Skeletal muscle satellite cell (primary cell): ENCODE measurements around the gene TSPAN19. TPM values are rescaled to one million over a fixed set of nuclear protein-coding genes. Genes with fewer than 3 reads are reported as not detected.

Source experiments
- H3K27me3 ChIP-seq: 2 replicates; pipeline ENCODE4 v1.7.0; 2013; ENCODE audit warnings: low read length; ENCODE audit not compliant: control insufficient read depth, insufficient read depth
- H3K36me3 ChIP-seq: 2 replicates; pipeline ENCODE4 v1.7.0; 2013; ENCODE audit warnings: mild to moderate bottlenecking, control low read depth, low read length; ENCODE audit not compliant: insufficient read depth
- H3K4me1 ChIP-seq: 2 replicates; pipeline ENCODE4 v1.7.0; 2013; ENCODE audit warnings: low read length; ENCODE audit not compliant: control insufficient read depth, insufficient read depth
- H3K4me2 ChIP-seq: 2 replicates; pipeline ENCODE4 v1.7.0; 2013; ENCODE audit warnings: mild to moderate bottlenecking, low read length
- H3K4me3 ChIP-seq: 2 replicates; pipeline ENCODE4 v1.7.0; 2013; ENCODE audit warnings: low read length
- H3K9ac ChIP-seq: 2 replicates; pipeline ENCODE4 v1.7.0; 2013; ENCODE audit warnings: mild to moderate bottlenecking, low read depth, low read length, moderate library complexity
- H3K9me3 ChIP-seq: replicated peaks from 2 replicates; pipeline ENCODE4 v1.7.0; 2013; ENCODE audit warnings: mild to moderate bottlenecking, control low read depth, low read length
- total RNA-seq: library from RNA; depleted of rRNA; stranded (reverse); fragments of >200 nt; gene quantifications from 2 replicates; pipeline ENCODE4 v1.2.3, GENCODE V29; 2012; rRNA removed

The TSPAN19 gene
- total RNA-seq = 1.3 TPM in 1 of 2 replicates, not detected in the other

DNA sequence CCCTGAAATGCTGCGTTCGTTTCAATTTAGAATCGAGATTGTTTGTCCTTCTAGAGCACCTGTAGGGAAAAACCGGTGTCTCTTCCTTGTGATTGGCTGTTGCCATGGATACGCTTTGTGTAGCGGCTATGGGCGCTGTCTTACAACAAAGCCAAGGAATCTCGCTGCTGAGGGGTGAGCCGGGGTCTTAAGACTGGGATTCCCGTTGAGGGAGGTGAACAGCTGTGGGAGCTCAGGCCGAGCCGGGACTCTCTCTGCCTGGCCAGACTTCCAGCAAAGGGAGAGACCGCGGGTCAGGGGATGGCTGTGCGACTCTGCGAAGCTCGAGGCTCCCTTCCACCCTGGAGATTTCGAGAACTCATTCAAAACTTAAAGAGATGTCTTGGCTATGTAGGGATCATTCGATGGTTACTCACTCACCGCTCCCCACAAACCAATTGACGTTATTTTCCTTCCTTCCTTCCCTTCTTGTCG lies at the start of gene TSPAN19, which contains the start of gene LRRIQ1:
TSS of gene TSPAN19 (minus strand) at position 44 of the 474 bp plus-strand sequence. CDS start 6,331 bp downstream, outside the sequence.
TSS of gene LRRIQ1 (plus strand) at position 118 of the 474 bp plus-strand sequence. CDS start 1,826 bp downstream, outside the sequence.
- H3K27me3 ChIP-seq = peaks cover 47% of the 10 kb centered on the region
- peak within 1 kb of the TSS; percentile 75 for H3K4me3 ChIP-seq
- no peaks in the 10 kb centered on the region for H3K36me3 ChIP-seq
- H3K9ac ChIP-seq = peak within 1 kb of the TSS; percentile 45
- H3K4me1 ChIP-seq = no peaks in the 10 kb centered on the region
- no peaks in the 10 kb centered on the region for H3K9me3 ChIP-seq
- H3K4me2 ChIP-seq = peak within 1 kb of the TSS; percentile 83

DNA sequence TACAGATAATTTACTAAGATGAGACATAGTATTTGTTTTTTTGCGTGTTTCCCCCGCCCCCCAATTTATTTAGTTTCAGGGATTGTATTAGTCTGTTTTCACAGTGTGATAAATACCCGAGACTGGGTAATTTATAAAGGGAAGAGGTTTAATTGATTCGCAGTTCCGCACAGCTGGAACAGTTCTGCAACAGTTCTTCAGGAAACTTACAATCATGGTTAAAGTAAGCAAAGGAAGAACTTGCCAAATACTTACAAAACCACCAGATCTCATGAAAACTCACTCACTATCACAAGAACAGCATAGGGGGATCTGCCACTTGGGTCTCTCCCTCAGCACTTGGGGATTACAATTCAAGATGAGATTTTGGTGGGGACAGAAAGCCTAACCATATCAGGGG lies 49.0 kb upstream of the TSPAN19 start:
- Histone ChIP-seq H3K36me3 (no peaks in the 10 kb centered on the region), H3K4me2 (no peak overlapping the region), H3K4me1 (no peaks in the 10 kb centered on the region), H3K27me3 (no peaks in the 10 kb centered on the region), H3K9ac (no peak overlapping the region), H3K4me3 (no peak overlapping the region), H3K9me3 (no peaks in the 10 kb centered on the region)

DNA sequence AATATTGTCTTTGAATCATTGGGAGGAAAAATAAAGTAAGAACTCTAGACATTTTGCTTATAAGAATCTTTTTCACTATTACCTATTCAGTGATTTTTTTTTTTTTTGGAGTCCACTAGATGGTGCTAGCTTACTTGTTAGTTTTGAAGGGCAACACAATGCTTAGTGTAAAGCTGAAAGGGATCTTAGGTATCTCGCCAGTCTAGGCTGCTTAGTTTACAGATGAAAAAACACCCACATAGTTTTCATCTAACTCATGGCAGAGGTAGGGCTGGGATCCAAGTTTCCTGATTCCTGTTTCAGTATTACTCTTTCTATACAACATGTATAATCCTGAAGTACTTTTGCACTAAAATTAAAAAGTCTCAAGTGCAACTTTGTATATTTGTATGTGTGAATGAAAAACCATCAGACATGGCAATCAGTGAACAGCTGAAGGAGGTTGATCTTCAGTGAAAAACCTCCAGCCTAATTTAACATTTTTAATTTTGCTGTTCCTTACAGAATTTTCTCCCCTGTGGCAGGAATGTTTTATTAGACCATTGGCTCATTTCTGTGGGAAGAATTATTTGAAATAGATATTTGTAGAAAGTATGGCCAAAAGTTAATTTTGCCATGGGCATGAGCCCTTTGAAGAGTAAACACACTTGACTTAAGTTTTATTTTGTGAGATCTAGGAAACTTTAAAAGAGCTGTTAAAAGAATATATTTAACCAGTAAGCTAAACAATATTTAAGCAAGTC lies 40.8 kb upstream of the TSPAN19 start:
- Histone ChIP-seq H3K4me2 (peak overlapping the region; percentile 11), H3K9ac (no peak overlapping the region), H3K4me3 (no peak overlapping the region), H3K27me3 (no peaks in the 10 kb centered on the region), H3K9me3 (no peaks in the 10 kb centered on the region), H3K36me3 (no peaks in the 10 kb centered on the region), H3K4me1 (peaks cover 4% of the 10 kb centered on the region)

DNA sequence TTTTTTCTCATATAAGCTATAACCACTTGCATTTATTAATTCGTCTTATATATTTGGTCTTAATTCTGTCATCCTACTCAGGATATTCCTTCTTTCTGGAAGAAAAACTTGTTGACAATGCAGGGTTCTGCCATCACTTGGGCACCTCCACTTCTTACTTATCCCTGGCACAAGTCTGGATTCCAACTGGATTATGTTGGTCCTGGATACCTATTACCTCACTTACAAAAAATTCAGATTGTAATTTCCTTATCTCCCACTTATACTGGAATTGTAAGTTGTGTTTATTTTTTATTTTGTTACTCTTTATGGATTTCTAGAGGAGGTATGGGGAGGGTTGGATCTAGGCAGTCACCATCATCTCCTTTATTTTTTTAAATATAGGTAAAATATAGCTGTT lies 36.7 kb upstream of the TSPAN19 start:
- no peak overlapping the region for H3K4me3 ChIP-seq
- H3K27me3 ChIP-seq = no peaks in the 10 kb centered on the region
- H3K9me3 ChIP-seq = no peaks in the 10 kb centered on the region
- no peak overlapping the region for H3K4me2 ChIP-seq
- peaks cover 4% of the 10 kb centered on the region for H3K4me1 ChIP-seq
- H3K9ac ChIP-seq = no peak overlapping the region
- H3K36me3 ChIP-seq = no peaks in the 10 kb centered on the region

DNA sequence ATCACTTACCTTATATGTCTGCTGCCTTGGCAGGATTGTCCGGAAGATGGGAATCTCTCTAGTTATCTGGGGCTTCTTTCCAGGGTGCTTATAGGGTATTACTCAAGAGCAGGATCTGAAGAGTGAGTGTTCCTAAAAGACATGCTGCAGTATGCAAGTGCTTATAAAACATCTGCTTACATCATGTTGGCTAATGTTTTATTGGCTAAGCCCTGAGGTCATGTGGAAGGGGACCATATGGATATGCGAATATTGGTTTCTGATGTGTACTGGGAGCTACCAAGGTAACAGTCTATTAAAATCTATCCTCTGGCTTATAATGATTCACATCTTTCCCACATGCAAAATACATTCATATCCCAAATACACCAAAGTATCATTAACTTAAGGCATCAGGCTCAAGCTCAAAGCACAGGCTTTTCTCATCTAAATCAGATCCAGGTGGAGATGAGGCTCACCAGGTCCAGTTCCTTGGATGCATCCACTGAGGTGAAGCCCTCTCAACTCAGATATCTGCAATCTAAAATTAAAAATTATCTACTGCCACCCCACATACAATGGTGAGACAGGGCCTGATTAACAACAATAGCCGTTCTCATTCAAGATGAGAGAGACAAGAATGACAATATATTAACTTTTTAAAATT lies 29.9 kb upstream of the TSPAN19 start:
- Histone ChIP-seq H3K9me3 (no peaks in the 10 kb centered on the region), H3K27me3 (no peaks in the 10 kb centered on the region), H3K36me3 (no peaks in the 10 kb centered on the region), H3K9ac (no peak overlapping the region), H3K4me3 (no peak overlapping the region), H3K4me1 (no peaks in the 10 kb centered on the region), H3K4me2 (no peak overlapping the region)

DNA sequence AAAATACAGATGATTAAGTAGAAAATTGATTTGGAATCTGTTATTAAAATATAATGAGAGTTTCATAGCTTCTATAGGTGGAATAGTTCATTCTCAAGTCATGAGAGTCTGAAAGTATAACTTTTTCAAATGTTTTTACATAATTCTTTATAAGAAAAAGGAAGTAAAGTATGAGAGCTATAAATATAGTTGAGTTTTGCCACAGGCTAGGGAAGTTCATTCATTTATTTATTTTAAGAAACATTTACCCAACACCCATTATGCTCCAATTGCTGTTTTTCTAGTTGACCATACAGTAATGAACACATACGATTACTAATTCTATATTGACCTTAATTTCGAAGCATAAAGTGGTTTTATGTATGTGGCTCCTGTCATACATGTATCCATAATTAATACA lies 24.8 kb upstream of the TSPAN19 start:
- Histone ChIP-seq H3K4me2 (no peak overlapping the region), H3K9ac (no peak overlapping the region), H3K4me1 (no peaks in the 10 kb centered on the region), H3K27me3 (no peaks in the 10 kb centered on the region), H3K36me3 (no peaks in the 10 kb centered on the region), H3K4me3 (no peak overlapping the region), H3K9me3 (no peaks in the 10 kb centered on the region)

DNA sequence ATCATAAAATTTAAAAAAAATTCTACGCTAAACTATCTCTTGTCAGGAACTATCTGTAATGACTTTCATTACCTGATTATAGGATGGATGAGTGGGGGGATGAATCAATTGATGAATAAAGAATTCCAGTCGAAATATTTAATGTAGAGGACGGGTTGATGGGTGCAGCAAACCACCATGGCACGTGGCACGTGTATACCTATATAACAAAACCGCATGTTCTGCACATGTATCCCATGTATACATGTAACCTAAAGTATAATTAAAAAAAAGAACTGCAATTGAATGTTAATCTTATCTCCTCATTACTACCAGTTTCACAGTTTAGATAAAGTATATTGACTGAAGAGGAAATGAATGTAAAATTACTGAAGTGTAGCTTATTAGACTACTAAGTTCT lies 23.5 kb upstream of the TSPAN19 start:
- Histone ChIP-seq H3K4me1 (no peaks in the 10 kb centered on the region), H3K27me3 (peaks cover 10% of the 10 kb centered on the region), H3K36me3 (no peaks in the 10 kb centered on the region), H3K9me3 (no peaks in the 10 kb centered on the region), H3K4me3 (no peak overlapping the region), H3K4me2 (no peak overlapping the region), H3K9ac (no peak overlapping the region)

DNA sequence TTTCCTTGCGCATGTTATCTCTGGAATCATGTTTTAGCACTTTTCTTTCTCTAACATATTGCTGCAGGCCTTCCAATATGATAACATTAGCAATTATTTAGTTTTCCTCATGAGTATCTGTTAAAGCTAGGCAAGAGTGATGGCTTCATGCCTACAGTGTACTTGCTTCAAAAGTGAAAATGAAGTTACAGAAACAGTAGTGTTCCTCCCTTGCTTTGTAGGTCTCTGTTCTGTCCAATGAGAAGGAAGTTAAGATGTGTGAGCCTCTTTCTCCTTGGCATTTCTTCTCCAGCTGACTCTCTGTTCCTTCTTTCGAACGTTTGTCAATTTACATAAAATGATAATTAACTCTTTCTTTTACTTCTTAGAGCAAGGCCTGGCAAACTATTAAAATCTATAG lies 22.3 kb upstream of the TSPAN19 start:
- Histone ChIP-seq H3K9ac (no peak overlapping the region), H3K36me3 (no peaks in the 10 kb centered on the region), H3K4me1 (no peaks in the 10 kb centered on the region)

DNA sequence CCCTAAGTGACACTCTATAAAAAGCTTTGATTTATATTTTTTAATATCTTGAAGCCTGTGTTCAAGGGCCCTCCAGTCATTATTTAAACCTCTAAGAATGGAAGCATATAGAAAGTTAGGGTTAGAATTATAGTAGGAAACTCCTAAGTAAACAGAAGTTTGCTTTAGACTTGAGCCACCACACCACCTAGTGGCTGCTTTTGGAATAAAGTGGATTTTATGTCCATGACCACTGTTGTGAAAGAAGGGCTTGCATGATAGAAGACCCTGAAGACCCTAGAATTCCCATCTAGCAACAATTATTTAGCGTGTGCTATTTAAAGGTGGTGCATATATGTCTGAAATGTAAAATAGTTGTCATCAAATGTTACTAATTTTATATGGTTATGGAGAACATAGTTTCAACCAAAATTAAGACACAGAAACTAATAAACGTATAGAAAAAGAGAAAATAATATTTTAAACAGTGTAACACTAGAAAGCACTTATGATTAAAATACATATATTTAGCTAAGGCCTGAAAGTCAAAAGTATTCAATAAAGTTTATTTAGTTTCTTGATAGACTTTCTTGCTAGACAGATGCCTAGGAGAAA lies 21.4 kb upstream of the TSPAN19 start:
- no peak overlapping the region for H3K4me3 ChIP-seq
- peaks cover 10% of the 10 kb centered on the region for H3K27me3 ChIP-seq
- H3K9me3 ChIP-seq = no peaks in the 10 kb centered on the region
- H3K4me2 ChIP-seq = no peak overlapping the region
- H3K9ac ChIP-seq = no peak overlapping the region
- H3K36me3 ChIP-seq = no peaks in the 10 kb centered on the region
- no peaks in the 10 kb centered on the region for H3K4me1 ChIP-seq

More for the DNA sequence above, 22.3 kb upstream of the TSPAN19 start:
- H3K4me3 ChIP-seq = no peak overlapping the region
- no peaks in the 10 kb centered on the region for H3K9me3 ChIP-seq
- peaks cover 10% of the 10 kb centered on the region for H3K27me3 ChIP-seq
- H3K4me2 ChIP-seq = no peak overlapping the region

DNA sequence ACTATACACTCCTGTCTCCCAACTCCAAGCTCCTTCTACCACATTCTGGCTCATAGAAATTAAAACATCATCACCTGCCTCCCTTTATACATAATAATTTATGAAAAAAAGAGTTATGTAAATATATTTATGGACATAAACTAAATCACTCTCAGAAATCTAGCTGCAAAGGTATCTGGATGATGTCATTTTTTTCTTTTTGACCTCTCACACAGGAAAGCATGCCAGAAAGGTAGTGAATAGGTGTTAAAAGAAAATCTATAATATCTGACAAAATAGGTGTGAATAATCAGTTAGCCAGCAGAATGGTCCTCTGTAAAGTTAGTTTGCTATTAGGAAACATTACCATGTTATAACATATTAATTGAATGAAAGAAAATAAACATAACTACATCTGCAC lies 7.8 kb upstream of the TSPAN19 start:
- Histone ChIP-seq H3K27me3 (peaks cover 11% of the 10 kb centered on the region), H3K36me3 (no peaks in the 10 kb centered on the region), H3K4me2 (no peak overlapping the region), H3K9me3 (no peaks in the 10 kb centered on the region), H3K9ac (no peak overlapping the region), H3K4me3 (no peak overlapping the region), H3K4me1 (no peaks in the 10 kb centered on the region)

DNA sequence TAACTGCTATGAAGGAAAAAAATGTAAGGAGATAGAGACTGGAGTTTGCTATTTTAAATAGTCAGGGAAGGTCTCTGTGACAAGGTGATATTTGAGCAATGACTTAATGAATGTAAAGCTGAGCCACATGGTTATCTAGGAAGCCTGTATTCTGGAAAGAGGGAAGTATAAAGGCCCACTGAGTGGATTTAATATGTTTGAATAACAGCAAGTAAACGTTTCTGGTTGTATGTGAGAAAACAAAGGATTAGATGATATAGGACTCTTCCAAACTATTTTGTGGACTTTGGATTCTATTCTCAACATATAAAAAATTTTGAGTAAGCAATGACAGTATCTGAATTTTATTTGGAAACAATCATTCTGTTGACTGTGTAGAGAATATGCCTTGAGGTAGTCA lies 5.3 kb upstream of the TSPAN19 start:
- Histone ChIP-seq H3K9me3 (no peaks in the 10 kb centered on the region), H3K4me1 (no peaks in the 10 kb centered on the region), H3K9ac (no peak overlapping the region), H3K4me3 (no peak overlapping the region), H3K27me3 (peaks cover 18% of the 10 kb centered on the region), H3K4me2 (no peak overlapping the region), H3K36me3 (no peaks in the 10 kb centered on the region)
